Naive thymus-derived CD4-positive, alpha-beta T cell (primary cell): ENCODE results near the gene NCF2. TPM values are rescaled to one million over a fixed set of nuclear protein-coding genes. Genes with fewer than 3 reads are reported as not detected.
A peak's percentile ranks its signal among the peaks of the same experiment; 100 is the strongest.
"Not testable (repeated sequence)": the region's sequence is repeated elsewhere in the genome, so short reads cannot be mapped to it uniquely, and the experiment has no call there.

Experiments
- ATAC-seq: fragments of 150-1000 bp; cut with Tn5 transposase; 2 replicates; pipeline ENCODE4 v1.10.0; 2021; ENCODE audit warnings: mild to moderate bottlenecking, moderate library complexity
- CTCF ChIA-PET: fragments of 350-600 bp; sonication (Branson Sonifier 250); formaldehyde crosslinking; loops from one replicate; lab custom pipeline; 2021; ENCODE audit warnings: antibody characterized with exemption; lab: Charles Lee
- POLR2A ChIA-PET: fragments of 350-600 bp; sonication (Branson Sonifier 250); formaldehyde crosslinking; loops from one replicate; lab custom pipeline; 2021; ENCODE audit warnings: antibody characterized with exemption, inconsistent platforms; lab: Charles Lee
- DNase-seq, 9 donors: peaks; one replicate each; pipeline versions ENCODE4 v3.0.0 to v3.0.0-alpha.2; 2020 to 2022; ENCODE audit warnings: mixed read lengths in 1 of 9
- H3K27ac ChIP-seq: one replicate; pipeline ENCODE4 v1.7.0; 2013; ENCODE audit warnings: mild to moderate bottlenecking, low read depth, low read length, moderate library complexity
- H3K27me3 ChIP-seq, 2 donors: one replicate each; pipeline ENCODE4 v1.7.0; 2013; ENCODE audit warnings: low read length in 2 of 2, mild to moderate bottlenecking in 2 of 2, moderate library complexity in 2 of 2; ENCODE audit not compliant: control insufficient read depth in 2 of 2, insufficient read depth in 2 of 2
- H3K36me3 ChIP-seq, 3 experiments: 1 replicate in 2 of 3; 2 replicates in 1 of 3; pipeline ENCODE4 v1.7.0; 2013; ENCODE audit warnings: low read length in 3 of 3, mild to moderate bottlenecking in 3 of 3, moderate library complexity in 1 of 3; ENCODE audit not compliant: insufficient read depth in 3 of 3, control insufficient read depth in 2 of 3
- H3K4me1 ChIP-seq, 2 donors: one replicate each; pipeline ENCODE4 v1.7.0; 2013; ENCODE audit warnings: low read length in 2 of 2, mild to moderate bottlenecking in 2 of 2, moderate library complexity in 1 of 2; ENCODE audit not compliant: control insufficient read depth in 2 of 2, insufficient read depth in 2 of 2
- H3K4me3 ChIP-seq: 2 replicates; pipeline ENCODE4 v1.7.0; 2013; ENCODE audit warnings: mild to moderate bottlenecking, low read length
- H3K9me3 ChIP-seq, 3 experiments: 1 replicate in 2 of 3; 2 replicates in 1 of 3; pipeline ENCODE4 v1.7.0; 2013; ENCODE audit warnings: low read length in 3 of 3; ENCODE audit not compliant: control insufficient read depth in 2 of 3
- H3K27ac Mint-ChIP-seq, 9 donors: one replicate each; pipeline ENCODE4 v1.8.0; 2020 to 2022; ENCODE audit warnings: mixed read lengths in 9 of 9, mild to moderate bottlenecking in 8 of 9, moderate library complexity in 5 of 9, inconsistent platforms in 2 of 9
- H3K27me3 Mint-ChIP-seq, 5 donors: one replicate each; pipeline ENCODE4 v1.8.0; 2021 to 2022; ENCODE audit warnings: mixed read lengths in 5 of 5, mild to moderate bottlenecking in 1 of 5
- H3K36me3 Mint-ChIP-seq, 5 donors: one replicate each; pipeline ENCODE4 v1.8.0; 2020 to 2022; ENCODE audit warnings: mixed read lengths in 5 of 5, mild to moderate bottlenecking in 3 of 5, inconsistent platforms in 1 of 5
- H3K4me1 Mint-ChIP-seq, 7 donors: one replicate each; pipeline ENCODE4 v1.8.0; 2020 to 2022; ENCODE audit warnings: mixed read lengths in 7 of 7, mild to moderate bottlenecking in 3 of 7, inconsistent platforms in 1 of 7
- H3K4me3 Mint-ChIP-seq, 10 donors: one replicate each; pipeline ENCODE4 v1.8.0; 2020 to 2022; ENCODE audit warnings: mild to moderate bottlenecking in 10 of 10, mixed read lengths in 10 of 10, moderate library complexity in 6 of 10, inconsistent platforms in 2 of 10
- H3K9me3 Mint-ChIP-seq, 11 donors: one replicate each; pipeline ENCODE4 v1.8.0; 2020 to 2022; ENCODE audit warnings: mixed read lengths in 11 of 11, mild to moderate bottlenecking in 4 of 11, inconsistent platforms in 1 of 11, moderate library complexity in 1 of 11
- intact Hi-C, 2 donors: fragments of 100-400 bp; cut with micrococcal nuclease; formaldehyde crosslinking; loops; one replicate each; pipeline ENCODE4 v1.15.1; 2023
- polyA plus RNA-seq, 2 donors: library from polyadenylated mRNA; unstranded; fragments of 300-500 nt; fragmentation: Illumina TruSeq; gene quantifications; one replicate each; pipeline ENCODE4 v1.2.3, GENCODE V29; 2021
- total RNA-seq, 6 experiments: library from RNA in 5 of 6; stranded (reverse) in 5 of 6; gene quantifications; 1 replicate in 5 of 6; 2 replicates in 1 of 6; pipeline ENCODE4 v1.2.3 and lab custom pipeline; 2021 to 2026

The NCF2 gene
- total and polyA plus RNA-seq, 7 experiments from 2014 or later, result 0.43 to 145 (median 3.8) TPM

GRCh38 chr1:183619781-183620180 lies 29.5 kb upstream of the NCF2 start:
- Mint-ChIP-seq H3K9me3 (no peaks in the 10 kb centered on the region), H3K36me3 (peaks cover 0 to 10% (median 8%) of the 10 kb centered on the region in 5 donors), H3K4me1 (peaks cover 5 to 28% (median 12%) of the 10 kb centered on the region in 7 donors), H3K27ac (peak overlapping the region in 8 of 9 donors; percentile 15 to 88 (median 66)), H3K27me3 (no peaks in the 10 kb centered on the region), H3K4me3 (no peak overlapping the region)
- DNase-seq, result no peak
- Histone ChIP-seq H3K36me3 (peaks cover 0 to 2% (median 0%) of the 10 kb centered on the region in 3 experiments), H3K4me1 (no peaks in the 10 kb centered on the region), H3K27ac (peak overlapping the region; percentile 7), H3K9me3 (no peaks in the 10 kb centered on the region), H3K27me3 (no peaks in the 10 kb centered on the region), H3K4me3 (no peak overlapping the region)
- ATAC-seq, result no peak
- CTCF ChIA-PET, result no interaction called here
- POLR2A ChIA-PET, result interaction anchor here (1.6 kb wide), 1 partner anchor 14 kb away, joined by 3 read pairs; no protein-coding TSS in a partner anchor
- intact Hi-C loops, result loop anchor here in 1 of 2 donors (5.0 kb wide), 1 partner anchor 447 kb away; no protein-coding TSS in a partner anchor

- H3K27ac ChIP-seq, H3K36me3 ChIP-seq, ATAC-seq, H3K4me1 ChIP-seq, H3K9me3 Mint-ChIP-seq, intact Hi-C loops, H3K4me3 ChIP-seq, DNase-seq, H3K36me3 Mint-ChIP-seq, H3K27me3 Mint-ChIP-seq, H3K27me3 ChIP-seq, CTCF ChIA-PET, H3K9me3 ChIP-seq, POLR2A ChIA-PET, H3K4me3 Mint-ChIP-seq: not testable (repeated sequence)
- H3K4me1 Mint-ChIP-seq, result peaks cover 5 to 23% (median 11%) of the 10 kb centered on the region in 7 donors
- peak overlapping the region in 2 of 9 donors; percentile 63 to 88 for H3K27ac Mint-ChIP-seq
Observed at GRCh38 chr1:183618202-183618601, 27.9 kb upstream of the NCF2 start.

GRCh38 chr1:183612975-183613374 lies 22.7 kb upstream of the NCF2 start:
- Mint-ChIP-seq H3K27ac (peak overlapping the region in 2 of 9 donors; percentile 36 to 41), H3K4me3 (peak overlapping the region in 1 of 10 donors; percentile 45)
- H3K36me3 Mint-ChIP-seq, H3K36me3 ChIP-seq, H3K4me3 ChIP-seq, H3K27me3 ChIP-seq, H3K9me3 ChIP-seq, ATAC-seq, H3K9me3 Mint-ChIP-seq, CTCF ChIA-PET, H3K4me1 Mint-ChIP-seq, intact Hi-C loops, H3K27ac ChIP-seq, DNase-seq, POLR2A ChIA-PET, H3K27me3 Mint-ChIP-seq, H3K4me1 ChIP-seq: not testable (repeated sequence)

GRCh38 chr1:183612407-183612806 lies 22.1 kb upstream of the NCF2 start:
- no peaks in the 10 kb centered on the region for H3K4me1 ChIP-seq
- no peak overlapping the region for H3K4me3 Mint-ChIP-seq
- ChIA-PET POLR2A (no interaction called here), CTCF (no interaction called here)
- H3K36me3 ChIP-seq, result no peaks in the 10 kb centered on the region
- H3K27ac ChIP-seq, result no peak overlapping the region
- peaks cover 0 to 5% (median 3%) of the 10 kb centered on the region in 5 donors for H3K27me3 Mint-ChIP-seq
- intact Hi-C loops, result no loop called here
- ATAC-seq (no peak), DNase-seq (no peak)
- H3K9me3 ChIP-seq, result no peaks in the 10 kb centered on the region
- H3K4me3 ChIP-seq, result no peak overlapping the region
- no peak overlapping the region for H3K27ac Mint-ChIP-seq
- peaks cover 0 to 10% (median 0%) of the 10 kb centered on the region in 7 donors for H3K4me1 Mint-ChIP-seq
- peaks cover 0 to 2% (median 0%) of the 10 kb centered on the region in 11 donors for H3K9me3 Mint-ChIP-seq
- H3K27me3 ChIP-seq, result no peaks in the 10 kb centered on the region
- H3K36me3 Mint-ChIP-seq, result peaks cover 0 to 9% (median 4%) of the 10 kb centered on the region in 5 donors

- peaks cover 0 to 8% (median 0%) of the 10 kb centered on the region in 7 donors for H3K4me1 Mint-ChIP-seq
- CTCF ChIA-PET, result no interaction called here
- no peak overlapping the region for H3K4me3 Mint-ChIP-seq
- Histone ChIP-seq H3K4me3 (no peak overlapping the region), H3K36me3 (no peaks in the 10 kb centered on the region), H3K27ac (no peak overlapping the region), H3K4me1 (no peaks in the 10 kb centered on the region), H3K9me3 (no peaks in the 10 kb centered on the region), H3K27me3 (no peaks in the 10 kb centered on the region)
- peaks cover 0 to 2% (median 0%) of the 10 kb centered on the region in 11 donors for H3K9me3 Mint-ChIP-seq
- peaks cover 0 to 9% (median 4%) of the 10 kb centered on the region in 5 donors for H3K36me3 Mint-ChIP-seq
- ATAC-seq (no peak), DNase-seq (no peak)
- H3K27ac Mint-ChIP-seq, result no peak overlapping the region
- POLR2A ChIA-PET, result interaction anchor here (0.6 kb wide), 1 partner anchor 101 kb away, joined by 3 read pairs; no protein-coding TSS in a partner anchor
- intact Hi-C loops, result no loop called here
- peaks cover 0 to 5% (median 3%) of the 10 kb centered on the region in 5 donors for H3K27me3 Mint-ChIP-seq
Observed at GRCh38 chr1:183611021-183611420, 20.8 kb upstream of the NCF2 start.

GRCh38 chr1:183609759-183610452 lies 19.6 kb upstream of the NCF2 start:
- intact Hi-C loops, result no loop called here
- ChIA-PET POLR2A (no interaction called here), CTCF (interaction anchor here (0.6 to 0.9 kb wide), 3 partner anchors 16 to 350 kb away, joined by 3 to 4 read pairs (median 3); no protein-coding TSS in a partner anchor)
- ATAC-seq (no peak), DNase-seq (no peak)
- H3K27me3 Mint-ChIP-seq, result peaks cover 0 to 5% (median 3%) of the 10 kb centered on the region in 5 donors
- no peaks in the 10 kb centered on the region for H3K9me3 ChIP-seq
- H3K9me3 Mint-ChIP-seq, result peaks cover 0 to 2% (median 0%) of the 10 kb centered on the region in 11 donors
- no peak overlapping the region for H3K27ac Mint-ChIP-seq
- H3K4me3 ChIP-seq, result no peak overlapping the region
- H3K27ac ChIP-seq, result no peak overlapping the region
- H3K4me1 ChIP-seq, result no peaks in the 10 kb centered on the region
- H3K27me3 ChIP-seq, result no peaks in the 10 kb centered on the region
- no peak overlapping the region for H3K4me3 Mint-ChIP-seq
- no peaks in the 10 kb centered on the region for H3K36me3 ChIP-seq
- peaks cover 0 to 9% (median 4%) of the 10 kb centered on the region in 5 donors for H3K36me3 Mint-ChIP-seq
- peaks cover 0 to 8% (median 0%) of the 10 kb centered on the region in 7 donors for H3K4me1 Mint-ChIP-seq
